HG03139 (cell line): ENCODE results near the gene SNAPIN.
"Not testable (repeated sequence)": the region's sequence is repeated elsewhere in the genome, so short reads cannot be mapped to it uniquely, and the experiment has no call there.

Experiments used
- ATAC-seq: cut with Tn5 transposase; IDR thresholded peaks from one replicate; pipeline ENCODE4 v1.9.1; 2021; ENCODE audit not compliant: unreplicated experiment

Gene SNAPIN

DNA sequence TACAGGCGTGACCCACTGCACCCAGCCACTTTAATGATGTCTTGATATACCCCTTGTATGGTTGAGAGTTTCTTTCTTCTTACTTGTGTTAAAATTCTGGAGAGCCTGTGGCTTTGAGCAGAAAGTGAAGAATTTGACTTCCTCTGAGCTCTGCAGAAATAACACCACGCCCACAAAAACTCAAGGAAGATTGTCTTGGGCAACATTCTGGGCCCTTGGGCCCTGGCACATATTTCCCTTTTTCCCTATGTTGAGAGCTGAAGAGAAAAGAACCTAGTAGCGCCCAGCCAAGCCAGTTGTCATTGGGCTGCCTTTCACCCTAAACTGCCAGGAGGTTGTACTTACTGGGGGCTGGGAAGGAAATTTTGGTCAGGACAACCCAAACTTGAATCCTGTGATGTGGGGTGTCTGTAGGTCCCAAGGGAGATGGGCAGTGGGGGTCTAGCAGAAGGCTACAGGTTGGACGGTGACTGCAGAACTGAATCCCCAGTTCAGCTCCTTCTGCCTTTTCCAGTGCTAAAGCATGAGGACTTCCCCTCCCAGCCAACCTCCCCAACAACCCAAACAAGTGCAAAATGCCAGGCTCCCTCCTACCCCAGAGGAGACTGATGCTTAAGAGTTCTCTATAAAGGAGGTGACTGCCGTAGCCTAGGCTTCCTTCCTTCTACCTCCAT lies 11.7 kb upstream of the SNAPIN start:
- no peak for ATAC-seq

DNA sequence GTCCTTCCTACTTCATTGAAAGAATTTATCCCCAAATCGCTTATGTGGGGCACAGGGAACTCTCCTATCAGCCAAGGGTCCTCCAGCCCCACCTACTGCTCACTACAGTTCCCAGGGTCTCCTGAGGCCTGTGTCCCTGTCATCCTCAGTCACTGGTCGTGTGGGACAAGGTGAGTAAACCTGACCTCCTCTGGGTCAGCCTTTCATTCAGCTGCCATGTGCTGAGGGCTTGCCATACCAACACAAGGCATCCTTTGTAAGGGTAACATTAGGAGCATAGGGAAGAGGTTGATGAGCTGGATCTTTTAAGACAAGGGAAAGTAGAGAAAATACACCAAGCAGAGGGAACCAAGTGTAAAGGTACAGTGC lies 11.2 kb upstream of the SNAPIN start:
- ATAC-seq, result no peak

DNA sequence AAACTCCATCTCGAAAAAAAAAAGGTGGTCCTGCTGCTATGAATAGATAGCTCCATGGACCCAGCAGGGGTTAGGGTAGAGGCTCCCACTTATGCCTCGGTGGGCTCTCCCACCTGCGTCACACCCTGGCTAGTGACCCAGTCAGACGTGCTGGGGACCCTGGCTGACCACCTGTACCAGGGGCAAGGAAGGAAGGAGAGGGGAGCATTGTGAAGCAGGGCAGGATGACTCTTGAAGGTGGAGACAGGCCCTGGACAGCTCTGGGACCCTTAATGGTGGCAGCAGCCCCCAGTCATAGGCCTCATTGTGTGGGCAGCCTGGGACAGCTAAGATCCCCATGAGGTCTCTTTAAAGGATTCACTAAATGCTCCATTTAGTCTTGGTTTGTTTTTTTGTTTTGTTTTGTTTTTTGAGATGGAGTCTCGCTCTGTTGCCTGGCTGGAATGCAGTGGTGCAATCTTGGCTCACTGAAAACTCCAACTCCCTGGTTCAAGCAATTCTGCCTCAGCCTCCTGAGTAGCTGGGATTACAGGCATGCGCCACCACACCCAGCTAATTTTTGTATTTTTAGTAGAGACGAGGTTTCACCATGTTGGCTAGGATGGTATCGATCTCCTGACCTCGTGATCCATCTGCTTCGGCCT lies 10.4 kb upstream of the SNAPIN start:
- no peak for ATAC-seq

DNA sequence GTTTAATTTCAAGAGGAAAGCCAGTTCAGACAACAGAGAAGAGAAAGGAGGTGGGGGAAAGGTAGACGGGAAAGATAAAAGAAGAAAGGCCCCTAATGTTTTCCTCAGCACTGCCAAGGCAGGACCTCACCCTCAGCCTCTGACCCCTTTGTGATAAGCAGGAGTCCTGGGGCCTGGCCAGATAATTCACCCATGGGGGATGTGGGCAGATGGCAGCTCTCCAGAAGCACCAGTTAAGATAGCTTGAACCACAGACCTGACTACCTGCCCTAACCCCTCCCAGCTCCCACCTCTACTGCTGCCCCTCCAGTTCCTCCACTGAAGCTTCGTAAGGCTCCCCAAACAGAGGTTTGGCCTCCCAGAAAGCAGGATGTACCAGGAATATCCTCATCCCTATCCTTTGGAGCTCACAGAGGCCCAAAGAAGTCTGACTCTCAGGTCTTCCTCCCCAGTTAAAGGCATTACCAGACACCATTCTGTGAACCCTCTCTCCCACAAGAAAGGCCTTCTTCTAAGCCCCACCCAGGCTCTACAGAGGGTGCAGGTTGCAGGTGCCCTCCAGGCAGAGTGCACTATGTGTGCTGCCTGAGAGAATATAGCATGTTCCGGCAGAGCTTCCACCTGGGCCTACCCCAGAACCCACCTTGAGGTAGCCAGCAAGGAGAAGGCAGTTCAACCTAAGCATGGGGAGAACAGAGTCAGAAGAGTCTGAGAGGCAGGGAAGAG lies 9.2 kb upstream of the SNAPIN start:
- no peak for ATAC-seq

DNA sequence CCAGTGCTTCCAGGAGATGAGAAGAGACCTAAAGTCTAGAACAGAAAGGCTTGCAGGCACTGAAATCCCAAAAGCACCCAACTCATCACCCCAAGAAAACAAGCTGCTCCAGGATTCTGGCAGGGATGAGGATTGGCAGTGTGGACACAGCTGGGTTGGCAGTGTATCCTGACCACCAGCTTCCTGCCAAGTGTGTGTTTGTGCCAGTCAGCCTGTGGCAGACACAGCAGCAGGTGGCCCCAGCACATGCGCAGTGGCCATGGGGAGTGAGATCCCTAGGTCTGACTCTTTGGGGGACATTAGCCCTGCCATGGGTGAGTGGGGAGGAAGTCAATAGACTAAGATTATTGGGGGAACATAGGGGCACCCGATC lies 8.7 kb upstream of the SNAPIN start:
- ATAC-seq, result no peak

DNA sequence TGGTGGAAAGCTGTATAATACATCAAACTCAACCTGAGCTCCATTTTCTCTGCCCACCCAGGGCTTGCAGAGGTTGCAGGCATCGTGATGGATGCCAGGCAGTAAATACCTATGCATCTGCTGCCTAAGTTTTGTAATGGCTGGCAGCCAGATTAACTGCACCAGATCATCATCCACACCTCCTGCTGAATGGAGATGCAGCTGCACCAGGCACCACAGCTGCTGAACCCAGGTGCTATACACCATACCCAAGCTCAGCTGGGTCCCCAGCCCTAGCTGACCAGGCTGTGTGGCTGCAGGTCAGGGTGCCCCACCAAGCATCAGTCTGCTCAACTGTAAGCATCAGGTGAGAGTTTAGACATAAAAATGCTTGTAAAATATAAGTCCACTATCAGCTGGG lies 6.7 kb upstream of the SNAPIN start:
- no peak for ATAC-seq

DNA sequence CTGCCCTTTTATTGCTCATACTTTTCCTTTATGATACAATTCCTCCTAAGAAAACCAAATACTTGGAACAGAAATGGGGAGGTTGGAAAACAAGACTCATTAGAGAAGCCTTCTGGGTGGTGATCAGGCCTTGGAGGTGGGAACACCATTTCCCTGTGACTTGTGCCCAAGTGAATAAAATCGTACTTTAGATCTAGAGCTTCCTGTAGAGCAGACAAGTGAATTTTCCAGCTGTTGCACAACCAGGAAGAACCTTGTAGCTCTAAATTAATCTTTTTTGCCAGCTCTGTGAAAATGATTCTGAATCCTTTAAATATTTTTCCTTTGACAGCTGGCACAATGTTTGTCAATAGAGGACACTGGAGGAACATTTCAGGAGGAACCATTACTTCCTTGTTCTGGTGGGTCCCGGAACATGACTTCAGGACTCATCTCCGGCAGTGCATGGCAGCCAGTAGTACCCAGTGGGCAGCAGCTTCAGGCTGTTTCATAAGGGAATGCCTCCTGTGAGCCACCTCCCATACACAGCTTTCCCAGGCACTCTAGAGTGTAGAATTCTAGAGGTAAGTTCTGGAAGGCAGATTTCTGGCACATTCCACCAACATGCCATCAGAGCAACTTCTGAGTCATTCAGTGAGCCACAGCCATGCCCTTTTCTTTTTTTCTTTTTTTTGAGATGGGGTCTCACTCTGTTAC lies 5.5 kb upstream of the SNAPIN start:
- ATAC-seq, result no peak

DNA sequence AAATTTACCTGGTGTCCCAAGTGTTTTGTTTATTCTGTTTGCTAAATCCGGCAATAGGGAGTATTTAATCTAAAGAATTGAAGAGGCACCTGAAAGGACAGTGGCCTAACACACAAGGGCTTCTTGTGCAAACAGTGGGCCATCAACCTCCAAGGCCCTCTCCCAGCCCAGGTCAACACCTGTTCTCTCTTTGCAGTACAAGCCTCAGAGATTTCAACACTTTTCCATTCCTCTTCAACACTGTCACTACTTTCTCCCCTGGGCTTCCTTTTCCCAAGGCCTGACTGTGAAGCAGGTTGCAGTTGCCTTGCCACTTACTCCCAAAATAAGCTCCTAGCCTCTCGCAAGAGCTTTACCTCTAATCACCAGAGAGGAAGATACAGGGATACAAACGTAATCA lies 3.2 kb upstream of the SNAPIN start:
- no peak for ATAC-seq

DNA sequence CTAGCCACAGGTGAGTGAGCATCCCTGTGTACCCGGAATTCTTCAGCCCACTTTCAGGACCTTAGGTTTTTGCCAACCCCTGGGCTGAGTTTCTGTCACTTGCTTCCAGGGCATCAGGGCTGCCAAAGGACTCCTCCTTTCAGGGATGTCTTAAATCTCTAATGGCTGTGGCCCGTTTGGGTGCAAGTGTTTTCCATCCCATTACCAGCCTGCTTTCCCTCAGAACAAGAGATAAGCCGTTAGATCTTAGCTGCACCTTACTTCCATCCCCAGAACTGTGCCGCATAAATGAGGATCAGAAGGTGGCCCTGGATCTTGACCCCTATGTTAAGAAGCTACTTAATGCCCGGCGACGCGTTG lies 652 bp downstream of the SNAPIN start:
- no peak for ATAC-seq

DNA sequence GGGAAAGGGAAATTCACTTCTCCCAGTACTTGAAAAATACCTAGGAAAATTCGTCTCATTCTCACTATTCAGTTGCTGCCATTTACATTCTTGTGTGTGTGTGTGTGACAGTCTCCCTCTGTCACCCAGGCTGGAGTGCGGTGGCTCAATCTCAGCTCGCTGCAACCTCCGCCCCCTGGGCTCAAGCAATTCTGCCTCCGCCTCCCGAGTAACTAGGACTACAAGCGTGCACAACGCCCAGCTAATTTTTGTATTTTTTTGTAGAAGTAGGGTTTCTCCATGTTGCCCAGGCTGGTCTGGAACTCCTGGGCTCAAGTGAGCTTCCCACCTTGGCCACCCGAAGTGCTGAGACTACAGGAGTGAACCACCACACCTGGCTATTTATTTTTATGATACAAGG lies 1.2 kb downstream of the SNAPIN start:
- no peak for ATAC-seq

DNA sequence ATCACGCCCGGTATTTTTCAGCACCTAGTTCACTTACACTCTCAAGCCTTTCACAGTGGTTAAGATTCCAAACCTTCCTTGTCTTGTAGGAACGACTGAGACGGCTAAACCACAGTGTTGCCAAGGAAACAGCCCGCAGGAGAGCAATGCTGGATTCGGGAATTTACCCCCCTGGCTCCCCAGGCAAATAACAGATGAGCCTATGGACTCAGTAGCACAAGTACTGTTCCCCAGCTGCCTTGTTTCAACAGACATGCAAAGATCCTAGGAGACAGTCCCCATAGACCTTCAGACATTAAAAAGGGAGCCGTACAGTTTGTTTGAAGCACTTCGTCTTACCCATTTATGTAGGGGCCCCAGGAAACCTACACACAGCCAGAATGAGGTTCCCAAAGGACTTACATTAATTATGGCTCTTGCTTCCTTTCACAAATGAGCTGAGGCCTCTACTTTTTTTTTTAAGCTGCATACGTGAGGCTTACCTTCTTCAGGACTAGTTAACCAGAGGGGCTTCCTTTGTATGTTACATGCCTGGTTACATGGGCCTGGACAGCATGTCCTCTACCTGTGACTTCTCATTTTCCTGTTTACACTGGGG lies 2.7 kb downstream of the SNAPIN start:
- no peak for ATAC-seq

DNA sequence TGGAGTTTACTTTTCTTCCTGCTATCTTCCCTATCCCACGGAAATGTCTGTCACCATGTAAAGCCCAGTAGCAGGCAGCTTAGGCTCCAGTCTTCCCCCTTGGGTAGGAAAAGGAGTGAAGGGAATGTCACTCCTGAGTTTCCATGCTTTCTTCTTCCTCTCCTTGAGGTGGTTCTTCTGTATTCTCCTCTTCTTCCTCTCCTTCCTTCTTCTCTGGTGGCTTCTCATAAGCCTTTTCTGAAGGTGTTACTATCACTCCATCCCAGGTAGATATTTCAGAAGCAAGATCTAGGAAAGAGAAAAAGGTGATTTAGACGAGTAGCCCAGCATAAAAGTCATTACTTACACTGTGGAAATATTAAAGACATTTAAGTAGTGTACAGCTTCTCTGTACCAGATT lies 3.8 kb downstream of the SNAPIN start:
- ATAC-seq, result no peak

DNA sequence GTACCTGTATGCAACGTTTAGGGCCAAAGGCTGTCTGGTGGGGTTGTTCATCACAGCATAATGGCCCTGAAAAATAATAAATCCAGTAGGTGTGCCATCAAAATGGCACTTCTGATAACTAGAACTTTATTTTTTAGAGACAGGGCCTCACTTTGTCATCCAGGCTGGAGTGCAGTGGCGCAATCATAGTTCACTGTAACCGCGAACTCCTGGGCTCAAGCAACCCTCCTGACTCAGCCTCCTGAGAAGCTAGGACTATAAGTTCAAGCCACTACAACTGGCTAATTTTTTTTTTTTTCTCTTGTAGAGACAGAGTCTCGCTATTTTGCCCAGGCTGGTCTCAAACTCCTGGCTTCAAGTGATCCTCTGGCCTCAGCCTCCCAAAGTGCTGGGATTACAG lies 4.7 kb downstream of the SNAPIN start:
- no peak for ATAC-seq

DNA sequence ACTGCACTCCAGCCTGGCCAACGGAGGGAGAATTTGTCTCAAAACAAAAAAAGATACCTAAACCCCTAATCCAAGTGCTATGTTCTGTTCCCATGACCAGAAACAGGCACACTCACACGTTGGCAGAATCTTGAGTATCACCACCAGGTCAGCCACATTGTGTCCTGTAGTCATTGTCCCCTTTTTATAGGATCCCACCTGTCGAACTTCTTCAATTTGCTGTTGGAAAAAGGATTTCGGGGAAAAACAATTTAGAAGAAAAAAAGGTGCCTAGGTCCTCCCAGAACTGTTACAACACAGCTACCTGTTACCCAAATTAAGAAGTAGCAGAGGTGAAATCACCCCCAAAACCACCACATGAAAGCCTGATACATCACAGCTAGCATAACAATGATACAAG lies 8.9 kb downstream of the SNAPIN start:
- no peak for ATAC-seq

DNA sequence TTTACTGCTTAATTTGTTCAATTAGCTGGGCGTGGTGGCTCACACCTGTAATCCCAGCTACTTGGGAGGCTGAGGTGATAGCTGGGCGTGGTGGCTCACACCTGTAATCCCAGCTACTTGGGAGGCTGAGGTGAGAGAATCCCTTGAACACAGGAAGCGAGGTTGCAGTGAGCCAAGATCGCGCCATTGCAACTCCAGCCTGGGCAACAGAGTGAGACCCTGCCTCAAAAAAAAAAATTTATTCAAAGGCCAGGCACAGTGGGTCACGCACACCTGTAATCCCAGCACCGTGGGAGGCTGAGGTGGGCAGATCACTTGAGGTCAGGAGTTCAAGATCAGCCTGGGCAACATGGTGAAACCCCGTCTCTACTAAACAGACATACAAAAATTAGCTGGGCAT lies 10.2 kb downstream of the SNAPIN start:
- ATAC-seq, result not testable (repeated sequence)

DNA sequence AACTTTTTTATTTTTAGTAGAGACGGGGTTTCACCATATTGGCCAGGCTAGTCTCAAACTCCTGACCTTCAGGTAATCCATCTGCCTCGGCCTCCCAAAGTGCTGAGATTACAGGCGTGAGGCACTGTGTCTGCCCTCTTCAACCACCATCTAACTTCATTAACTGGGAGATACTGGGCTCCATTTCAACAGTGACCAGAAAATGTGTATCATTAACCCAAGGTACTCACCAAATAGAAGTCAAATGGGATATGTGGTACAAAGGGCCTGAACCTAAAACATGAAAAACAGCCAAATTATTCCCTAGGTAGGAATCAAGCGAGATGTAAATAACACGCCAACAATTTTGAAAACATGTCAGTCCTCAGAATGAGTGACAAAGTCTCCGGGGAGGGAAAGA lies 11.1 kb downstream of the SNAPIN start:
- no peak for ATAC-seq

DNA sequence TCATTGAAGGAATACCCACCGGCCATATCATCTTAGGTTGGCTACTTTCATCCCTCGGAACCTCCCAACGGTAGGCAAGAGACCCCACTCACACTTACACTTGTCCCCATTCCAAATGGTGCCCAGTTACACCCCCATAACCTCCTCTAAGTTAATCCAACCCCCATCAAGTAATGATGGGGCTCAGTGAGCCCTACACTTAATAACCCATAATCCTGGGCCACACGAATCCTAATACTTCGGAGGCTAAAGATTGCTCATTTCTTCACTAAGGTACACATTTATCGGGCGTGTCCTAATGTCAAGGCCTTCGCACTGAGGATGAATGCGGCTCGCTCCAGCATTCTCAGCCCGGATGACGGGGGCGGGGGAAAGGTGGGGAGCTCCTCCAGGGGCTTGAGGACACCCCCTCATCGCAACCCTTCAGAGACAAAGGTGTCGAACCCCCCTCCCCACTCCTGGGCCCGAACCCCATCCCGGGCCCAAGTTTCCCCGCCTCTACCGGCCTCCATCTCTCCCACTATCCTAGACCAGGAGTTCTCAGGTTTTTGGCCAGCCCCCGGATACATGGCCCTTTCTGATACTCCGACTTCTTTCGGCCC lies 11.9 kb downstream of the SNAPIN start:
- ATAC-seq, result no peak

DNA sequence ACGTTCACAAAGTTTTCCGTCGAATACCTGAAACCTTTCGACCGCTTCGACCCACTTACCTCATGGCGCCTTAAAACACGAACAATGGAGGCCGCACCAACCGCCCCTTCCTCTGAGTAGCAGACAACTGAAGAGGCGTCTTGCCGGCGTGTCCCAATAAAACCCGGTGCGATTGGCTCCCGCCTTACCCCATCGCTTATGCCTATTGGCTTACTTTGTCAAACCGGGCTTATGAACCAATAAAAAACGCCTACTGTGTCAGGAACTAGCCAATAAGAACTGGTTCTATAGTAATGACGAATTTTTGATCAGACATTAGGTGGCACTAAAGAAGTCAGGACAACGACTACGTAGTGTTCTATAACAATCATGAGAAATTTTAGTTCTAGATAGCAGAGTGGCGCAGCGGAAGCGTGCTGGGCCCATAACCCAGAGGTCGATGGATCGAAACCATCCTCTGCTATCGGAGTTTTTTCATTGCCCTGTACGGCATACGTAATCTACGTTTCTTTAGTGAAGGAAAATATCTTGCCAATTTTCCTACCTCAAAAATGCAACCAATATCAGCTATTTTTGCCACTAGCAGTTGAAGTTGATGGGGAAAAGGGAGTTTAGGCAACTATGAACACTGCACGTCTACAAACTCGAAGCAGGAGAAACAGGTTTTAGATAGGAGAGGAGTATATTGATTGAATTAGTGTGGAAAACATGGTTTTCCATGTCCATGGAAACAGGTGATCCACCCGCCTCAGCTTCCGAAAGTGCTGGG lies 12.5 kb downstream of the SNAPIN start, which contains the start of gene ILF2:
Gene ILF2 (minus strand): TSS at position 135 of the 769 bp plus-strand sequence. CDS start 71 bp downstream, at position 64.
- ATAC-seq, result peak; percentile 94

DNA sequence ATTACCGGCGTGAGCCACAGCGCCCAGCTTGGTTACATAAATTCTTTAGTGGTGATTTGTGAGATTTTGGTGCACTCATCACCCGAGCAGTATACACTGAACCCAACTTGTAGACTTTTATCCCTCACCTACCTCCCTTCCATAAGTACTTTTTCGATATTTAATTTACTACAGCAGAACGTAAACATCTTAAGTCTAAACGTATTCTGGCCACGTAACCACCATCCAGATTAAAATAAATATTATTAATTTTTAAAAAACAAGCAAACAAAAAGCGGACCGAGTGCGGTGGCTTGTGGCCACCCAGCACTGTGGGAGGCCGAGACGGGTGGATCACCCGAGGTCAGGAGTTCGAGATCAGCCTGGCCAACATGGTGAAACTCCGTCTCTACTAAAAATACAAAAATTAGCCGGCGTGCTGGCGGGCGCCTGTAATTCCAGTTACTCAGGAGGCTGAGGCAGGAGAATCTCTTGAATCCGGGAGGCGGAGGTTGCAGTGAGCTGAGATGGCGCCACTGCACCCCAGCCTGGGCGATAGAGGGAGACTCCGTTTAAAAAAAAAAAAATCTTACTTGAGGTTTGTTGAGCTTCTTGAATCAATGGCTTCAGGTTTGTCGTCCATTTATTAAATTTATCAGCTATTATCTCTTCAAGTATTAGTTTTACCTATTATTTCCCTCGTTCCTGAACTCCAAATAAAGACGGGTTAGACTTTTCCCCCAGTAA lies 13.3 kb downstream of the SNAPIN start:
- peak; percentile 2 for ATAC-seq

DNA sequence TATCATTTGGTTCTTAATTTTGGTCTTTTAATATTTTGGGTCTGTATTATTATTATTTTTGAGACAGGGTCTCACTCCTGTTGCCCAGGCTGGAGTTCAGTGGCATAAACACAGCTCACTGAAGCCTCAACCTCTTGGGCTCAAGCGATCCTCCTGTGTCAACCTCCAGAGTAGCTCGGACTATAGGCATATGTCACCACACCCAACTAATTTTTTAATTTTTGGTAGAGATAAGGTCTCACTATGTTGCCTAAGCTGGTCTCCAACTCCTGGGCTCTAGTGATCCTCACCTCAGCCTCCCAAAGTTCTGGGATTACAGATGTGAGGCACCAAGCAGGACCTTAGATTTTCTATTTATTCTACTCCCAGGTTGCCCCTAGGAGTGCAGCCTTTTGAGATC lies 15.0 kb downstream of the SNAPIN start:
- no peak for ATAC-seq
